ENCODE data around the gene L3MBTL1.
A peak's percentile ranks its signal among the peaks of the same experiment; 100 is the strongest.

Gene L3MBTL1

GRCh38 chr20:43508604-43509040 lies 1.1 kb downstream of the L3MBTL1 start:
- H3K4me1 ChIP-seq (ENCODE audit: control insufficient read depth, low read depth, low read length), result peaks cover 9% of the 10 kb centered on the region
- H3K9ac ChIP-seq (ENCODE audit: low read length), result no peak overlapping the region
- no peaks in the 10 kb centered on the region for H3K9me3 ChIP-seq (ENCODE audit: control insufficient read depth, low read depth, low read length)
- no peaks in the 10 kb centered on the region for H3K36me3 ChIP-seq (ENCODE audit: control insufficient read depth, low read depth, low read length)
- H3K4me3 ChIP-seq (ENCODE audit: low read length), result peak overlapping the region; percentile 72
- H3K27ac ChIP-seq (ENCODE audit: low read length), result no peak overlapping the region
- H3K27me3 ChIP-seq (ENCODE audit: control insufficient read depth, insufficient read depth, low read length), result peaks cover 36% of the 10 kb centered on the region

GRCh38 chr20:43511879-43512278 lies 4.4 kb downstream of the L3MBTL1 start:
- no peak overlapping the region for H3K4me3 ChIP-seq (ENCODE audit: low read length)

GRCh38 chr20:43513372-43513930 lies 6.0 kb downstream of the L3MBTL1 start:
- H3K9me3 ChIP-seq (ENCODE audit: control insufficient read depth, low read depth, low read length), result no peaks in the 10 kb centered on the region
- H3K4me3 ChIP-seq (ENCODE audit: low read length), result peak overlapping the region; percentile 54
- H3K27ac ChIP-seq (ENCODE audit: low read length), result no peak overlapping the region
- H3K9ac ChIP-seq (ENCODE audit: low read length), result no peak overlapping the region
- H3K4me1 ChIP-seq (ENCODE audit: control insufficient read depth, low read depth, low read length), result peaks cover 6% of the 10 kb centered on the region
- H3K36me3 ChIP-seq (ENCODE audit: control insufficient read depth, low read depth, low read length), result peaks cover 5% of the 10 kb centered on the region
- H3K27me3 ChIP-seq (ENCODE audit: control insufficient read depth, insufficient read depth, low read length), result no peaks in the 10 kb centered on the region

More at GRCh38 chr20:43511879-43512278, 4.4 kb downstream of the L3MBTL1 start:
- H3K9me3 ChIP-seq (ENCODE audit: control insufficient read depth, low read depth, low read length), result no peaks in the 10 kb centered on the region
- no peak overlapping the region for H3K27ac ChIP-seq (ENCODE audit: low read length)
- H3K9ac ChIP-seq (ENCODE audit: low read length), result no peak overlapping the region
- H3K4me1 ChIP-seq (ENCODE audit: control insufficient read depth, low read depth, low read length), result peaks cover 9% of the 10 kb centered on the region
- H3K27me3 ChIP-seq (ENCODE audit: control insufficient read depth, insufficient read depth, low read length), result peaks cover 14% of the 10 kb centered on the region
- H3K36me3 ChIP-seq (ENCODE audit: control insufficient read depth, low read depth, low read length), result no peaks in the 10 kb centered on the region

- peaks cover 5% of the 10 kb centered on the region for H3K36me3 ChIP-seq (ENCODE audit: control insufficient read depth, low read depth, low read length)
- H3K9ac ChIP-seq (ENCODE audit: low read length), result no peak overlapping the region
- peak overlapping the region; percentile 78 for H3K4me3 ChIP-seq (ENCODE audit: low read length)
- no peak overlapping the region for H3K27ac ChIP-seq (ENCODE audit: low read length)
- no peaks in the 10 kb centered on the region for H3K9me3 ChIP-seq (ENCODE audit: control insufficient read depth, low read depth, low read length)
- H3K27me3 ChIP-seq (ENCODE audit: control insufficient read depth, insufficient read depth, low read length), result no peaks in the 10 kb centered on the region
- no peaks in the 10 kb centered on the region for H3K4me1 ChIP-seq (ENCODE audit: control insufficient read depth, low read depth, low read length)
These were observed 6.6 kb downstream of the L3MBTL1 start for GRCh38 chr20:43513931-43514647.

GRCh38 chr20:43514648-43514999 lies 7.1 kb downstream of the L3MBTL1 start:
- Histone ChIP-seq H3K9me3 (ENCODE audit: control insufficient read depth, low read depth, low read length) (no peaks in the 10 kb centered on the region), H3K27ac (ENCODE audit: low read length) (no peak overlapping the region), H3K4me3 (ENCODE audit: low read length) (peak overlapping the region; percentile 78), H3K36me3 (ENCODE audit: control insufficient read depth, low read depth, low read length) (peaks cover 5% of the 10 kb centered on the region), H3K4me1 (ENCODE audit: control insufficient read depth, low read depth, low read length) (no peaks in the 10 kb centered on the region), H3K27me3 (ENCODE audit: control insufficient read depth, insufficient read depth, low read length) (no peaks in the 10 kb centered on the region), H3K9ac (ENCODE audit: low read length) (no peak overlapping the region)

GRCh38 chr20:43515628-43516027 lies 8.1 kb downstream of the L3MBTL1 start:
- H3K9ac ChIP-seq (ENCODE audit: low read length), result no peak overlapping the region
- peak overlapping the region; percentile 78 for H3K4me3 ChIP-seq (ENCODE audit: low read length)
- no peaks in the 10 kb centered on the region for H3K9me3 ChIP-seq (ENCODE audit: control insufficient read depth, low read depth, low read length)
- H3K36me3 ChIP-seq (ENCODE audit: control insufficient read depth, low read depth, low read length), result peaks cover 5% of the 10 kb centered on the region
- no peaks in the 10 kb centered on the region for H3K27me3 ChIP-seq (ENCODE audit: control insufficient read depth, insufficient read depth, low read length)
- no peak overlapping the region for H3K27ac ChIP-seq (ENCODE audit: low read length)
- H3K4me1 ChIP-seq (ENCODE audit: control insufficient read depth, low read depth, low read length), result no peaks in the 10 kb centered on the region

- no peaks in the 10 kb centered on the region for H3K4me1 ChIP-seq (ENCODE audit: control insufficient read depth, low read depth, low read length)
- H3K9ac ChIP-seq (ENCODE audit: low read length), result no peak overlapping the region
- H3K27ac ChIP-seq (ENCODE audit: low read length), result no peak overlapping the region
- H3K27me3 ChIP-seq (ENCODE audit: control insufficient read depth, insufficient read depth, low read length), result no peaks in the 10 kb centered on the region
- no peak overlapping the region for H3K4me3 ChIP-seq (ENCODE audit: low read length)
- H3K9me3 ChIP-seq (ENCODE audit: control insufficient read depth, low read depth, low read length), result no peaks in the 10 kb centered on the region
- H3K36me3 ChIP-seq (ENCODE audit: control insufficient read depth, low read depth, low read length), result peaks cover 5% of the 10 kb centered on the region
These were observed 8.8 kb downstream of the L3MBTL1 start for GRCh38 chr20:43516251-43516824.

GRCh38 chr20:43520074-43520630 lies 12.7 kb downstream of the L3MBTL1 start:
- no peak overlapping the region for H3K4me3 ChIP-seq (ENCODE audit: low read length)
- peaks cover 5% of the 10 kb centered on the region for H3K36me3 ChIP-seq (ENCODE audit: control insufficient read depth, low read depth, low read length)
- no peaks in the 10 kb centered on the region for H3K27me3 ChIP-seq (ENCODE audit: control insufficient read depth, insufficient read depth, low read length)
- no peaks in the 10 kb centered on the region for H3K4me1 ChIP-seq (ENCODE audit: control insufficient read depth, low read depth, low read length)
- no peak overlapping the region for H3K9ac ChIP-seq (ENCODE audit: low read length)
- H3K9me3 ChIP-seq (ENCODE audit: control insufficient read depth, low read depth, low read length), result no peaks in the 10 kb centered on the region
- no peak overlapping the region for H3K27ac ChIP-seq (ENCODE audit: low read length)

- Histone ChIP-seq H3K27ac (ENCODE audit: low read length) (no peak overlapping the region), H3K27me3 (ENCODE audit: control insufficient read depth, insufficient read depth, low read length) (no peaks in the 10 kb centered on the region), H3K9me3 (ENCODE audit: control insufficient read depth, low read depth, low read length) (no peaks in the 10 kb centered on the region), H3K36me3 (ENCODE audit: control insufficient read depth, low read depth, low read length) (no peaks in the 10 kb centered on the region), H3K9ac (ENCODE audit: low read length) (no peak overlapping the region), H3K4me3 (ENCODE audit: low read length) (no peak overlapping the region), H3K4me1 (ENCODE audit: control insufficient read depth, low read depth, low read length) (no peaks in the 10 kb centered on the region)
These were observed 17.5 kb downstream of the L3MBTL1 start for GRCh38 chr20:43525021-43525420.

GRCh38 chr20:43528258-43528875 lies 20.9 kb downstream of the L3MBTL1 start:
- Histone ChIP-seq H3K9ac (ENCODE audit: low read length) (no peak overlapping the region), H3K4me3 (ENCODE audit: low read length) (no peak overlapping the region), H3K4me1 (ENCODE audit: control insufficient read depth, low read depth, low read length) (no peaks in the 10 kb centered on the region), H3K36me3 (ENCODE audit: control insufficient read depth, low read depth, low read length) (no peaks in the 10 kb centered on the region), H3K9me3 (ENCODE audit: control insufficient read depth, low read depth, low read length) (no peaks in the 10 kb centered on the region), H3K27me3 (ENCODE audit: control insufficient read depth, insufficient read depth, low read length) (no peaks in the 10 kb centered on the region), H3K27ac (ENCODE audit: low read length) (no peak overlapping the region)

- no peaks in the 10 kb centered on the region for H3K27me3 ChIP-seq (ENCODE audit: control insufficient read depth, insufficient read depth, low read length)
- no peak overlapping the region for H3K9ac ChIP-seq (ENCODE audit: low read length)
- no peaks in the 10 kb centered on the region for H3K4me1 ChIP-seq (ENCODE audit: control insufficient read depth, low read depth, low read length)
- no peaks in the 10 kb centered on the region for H3K36me3 ChIP-seq (ENCODE audit: control insufficient read depth, low read depth, low read length)
- no peak overlapping the region for H3K27ac ChIP-seq (ENCODE audit: low read length)
- H3K9me3 ChIP-seq (ENCODE audit: control insufficient read depth, low read depth, low read length), result no peaks in the 10 kb centered on the region
- no peak overlapping the region for H3K4me3 ChIP-seq (ENCODE audit: low read length)
These were observed 21.6 kb downstream of the L3MBTL1 start for GRCh38 chr20:43529051-43529450.

All from iPS-18a (cell line).